NCI-H2227 (cell line): Measurements from ENCODE around the gene GABBR1.

ENCODE experiments used
- DNase-seq: peaks from one replicate; lab custom pipeline; 2025; ENCODE audit not compliant: unreplicated experiment; lab: John Stamatoyannopoulos, UW

The GABBR1 gene

DNA sequence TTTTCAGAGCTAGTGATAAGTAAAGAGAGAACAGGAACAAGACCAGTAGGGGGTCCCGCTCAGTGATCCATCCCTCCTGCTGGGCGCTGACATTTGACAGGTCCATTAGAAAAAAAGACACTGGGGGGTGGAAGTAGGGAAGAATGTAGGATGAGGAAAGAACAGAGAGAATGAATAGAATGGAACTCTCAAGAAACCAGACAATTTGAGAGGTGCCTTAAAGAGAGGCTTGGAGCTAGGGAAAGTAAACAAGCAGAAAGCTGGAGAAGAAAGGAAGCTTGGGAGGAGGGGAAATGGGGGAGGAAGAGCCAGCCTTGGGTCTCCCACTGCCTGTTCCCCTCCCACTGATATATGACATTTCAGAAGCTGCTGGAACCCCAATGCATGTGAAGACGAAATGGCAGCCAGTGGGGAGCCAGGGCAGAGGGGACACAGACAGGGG is 8.4 kb downstream of the GABBR1 start:
- no peak for DNase-seq

DNA sequence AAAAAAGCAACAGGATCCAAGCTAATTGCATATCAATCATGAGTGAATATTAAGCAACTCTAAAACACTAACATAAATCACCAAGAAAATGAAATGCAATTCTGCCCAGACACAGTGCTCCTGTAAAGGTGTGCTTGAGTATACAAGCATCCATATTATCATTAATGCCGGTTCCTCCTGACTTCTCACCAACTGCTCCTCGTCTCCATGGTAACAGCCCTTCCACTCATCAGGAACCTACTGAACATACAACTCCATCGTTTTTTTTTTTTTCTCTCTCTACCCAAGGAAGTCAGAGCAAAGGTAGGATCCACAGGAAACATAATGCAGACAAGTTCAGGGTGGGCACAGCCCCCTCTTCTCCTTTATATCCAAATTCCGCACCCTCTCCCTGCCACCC is 12.4 kb downstream of the GABBR1 start:
- peak; percentile 28 for DNase-seq

DNA sequence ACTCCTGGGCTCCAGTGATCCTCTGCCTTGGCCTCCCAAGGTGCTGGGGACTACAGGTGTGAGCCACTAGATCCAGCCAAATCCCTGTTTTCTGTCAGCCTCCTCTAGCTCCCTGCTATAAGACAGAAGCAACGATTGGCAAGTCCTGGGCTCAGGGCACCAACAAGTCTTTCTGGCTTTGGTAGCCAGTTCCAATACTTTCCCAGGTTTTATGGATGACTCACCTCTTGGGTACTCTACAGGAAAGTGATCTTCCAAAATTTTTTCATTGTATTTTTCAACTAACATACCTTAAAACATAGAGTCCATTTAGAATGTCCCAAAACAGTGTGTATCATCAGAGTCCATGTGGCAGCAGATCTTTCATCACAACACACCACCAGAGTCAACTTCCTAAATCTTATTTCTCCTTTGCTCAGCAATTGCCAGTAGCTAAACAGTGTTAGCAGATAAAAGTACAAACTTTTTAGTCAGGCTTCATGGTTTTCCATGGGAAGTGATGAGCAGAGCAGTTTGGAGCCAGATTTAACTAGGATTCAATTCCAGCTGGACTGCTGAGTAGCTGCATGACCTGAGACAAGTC is 13.3 kb downstream of the GABBR1 start:
- DNase-seq: no peak

DNA sequence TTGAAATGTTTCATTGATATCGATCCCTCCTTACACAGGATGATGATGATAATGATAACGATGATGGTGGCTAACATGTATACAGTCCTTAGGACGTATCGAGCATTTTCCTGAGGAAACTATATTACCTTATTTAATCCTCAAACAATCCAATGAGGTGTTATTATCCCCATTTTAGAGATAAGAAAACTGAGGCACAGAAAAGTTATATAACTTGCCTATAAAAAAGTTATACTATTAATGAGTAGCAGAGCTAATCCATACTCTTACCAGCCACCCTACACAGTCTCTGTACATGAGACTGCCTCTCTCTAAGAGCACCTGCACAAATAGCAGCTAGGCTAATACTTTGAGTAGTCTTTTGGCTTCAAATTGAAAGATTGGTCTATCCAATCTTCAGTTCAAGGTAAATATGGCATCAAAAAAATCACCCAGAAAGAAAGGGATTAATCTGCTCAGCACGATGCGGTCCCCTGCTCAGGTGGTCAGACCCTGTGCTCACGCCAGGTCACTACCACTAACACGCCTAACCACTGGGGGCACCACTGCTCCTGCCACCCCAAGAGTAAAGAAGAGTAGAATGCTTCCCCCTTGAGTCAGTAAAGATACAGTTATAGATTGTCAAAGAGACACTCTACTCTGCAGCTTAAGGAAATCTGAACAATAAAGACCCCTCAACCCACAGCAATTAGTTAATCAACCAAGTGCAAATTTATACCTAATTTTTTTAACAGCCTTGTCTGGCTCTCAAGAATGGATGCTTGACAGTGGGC is 15.0 kb downstream of the GABBR1 start:
- DNase-seq: no peak

DNA sequence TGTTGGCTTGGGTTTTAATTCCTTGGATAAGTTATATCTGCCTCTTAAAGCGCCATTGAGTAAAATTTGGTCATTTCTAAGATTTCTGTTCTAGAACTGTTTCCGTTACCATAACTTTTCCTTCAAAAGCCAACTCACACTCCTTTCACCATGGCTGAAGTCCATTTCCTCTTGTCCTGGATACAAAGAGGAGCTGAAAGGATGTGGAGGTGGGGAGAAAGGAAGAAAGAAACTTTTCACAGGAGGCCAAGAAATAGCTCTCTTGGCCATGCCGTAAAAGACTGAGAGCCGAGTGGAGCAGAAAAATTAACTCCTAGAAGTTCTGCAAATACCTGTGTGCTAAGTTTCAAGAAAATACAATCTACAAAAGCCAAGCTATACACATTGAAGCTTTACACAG is 21.6 kb downstream of the GABBR1 start:
- no peak for DNase-seq

DNA sequence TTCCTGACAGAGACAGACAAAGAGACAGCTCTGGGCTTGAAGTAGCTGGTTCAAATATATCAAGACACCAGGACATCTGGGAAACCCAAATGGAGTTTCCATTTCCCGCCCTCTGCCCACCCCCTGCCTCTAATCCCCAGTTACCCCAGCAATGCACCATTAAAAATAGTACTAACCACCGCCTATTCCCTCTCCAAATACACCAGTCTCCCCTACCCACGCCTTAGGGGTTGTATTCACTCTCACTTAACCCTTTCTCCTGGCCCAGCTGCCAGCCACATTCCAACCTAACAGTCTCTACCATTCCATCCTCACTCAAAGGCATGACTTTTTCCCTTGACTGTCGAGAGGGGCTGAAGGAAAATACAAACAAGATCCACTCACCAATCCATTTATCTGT is 22.4 kb downstream of the GABBR1 start:
- no peak for DNase-seq

DNA sequence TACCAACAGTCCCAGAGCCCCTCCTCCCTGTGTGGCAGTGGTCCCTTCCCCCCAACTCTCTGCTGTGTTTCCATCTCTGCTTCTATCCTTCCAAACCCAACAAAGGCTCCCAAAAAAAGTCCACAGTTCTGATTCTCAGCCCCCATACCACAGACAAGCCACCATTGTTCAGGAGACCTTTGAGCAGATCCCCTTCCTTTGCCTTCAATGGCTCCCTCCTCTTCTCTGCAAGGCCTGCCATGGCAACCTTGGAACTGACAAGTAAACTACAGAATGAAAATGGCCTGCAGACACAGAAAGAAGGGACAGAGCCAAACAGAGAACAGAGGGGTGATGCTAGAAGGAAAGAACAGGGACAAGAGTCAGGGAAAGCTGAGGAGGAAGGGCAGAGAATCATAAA is 24.9 kb downstream of the GABBR1 start:
- no peak for DNase-seq

DNA sequence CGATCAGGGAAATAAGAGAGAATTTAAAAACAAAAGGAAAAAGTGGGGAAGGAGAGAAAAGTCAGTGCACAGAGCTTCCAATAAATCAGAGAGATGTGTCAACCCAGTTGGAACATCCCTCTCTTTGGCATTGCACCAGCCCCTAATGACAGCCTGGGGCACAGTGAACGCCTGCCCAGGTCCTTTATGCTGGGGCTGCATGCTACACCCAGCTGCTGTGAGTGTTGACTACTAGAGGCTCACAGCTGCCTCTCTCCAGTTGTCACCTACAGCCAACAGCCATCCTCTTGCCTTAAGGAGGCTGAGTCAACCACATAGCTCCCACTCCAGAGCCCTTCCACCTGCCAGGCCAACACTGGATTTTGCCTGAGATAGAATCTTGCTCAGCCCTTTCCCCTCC is 29.1 kb downstream of the GABBR1 start:
- peak; percentile 35 for DNase-seq

DNA sequence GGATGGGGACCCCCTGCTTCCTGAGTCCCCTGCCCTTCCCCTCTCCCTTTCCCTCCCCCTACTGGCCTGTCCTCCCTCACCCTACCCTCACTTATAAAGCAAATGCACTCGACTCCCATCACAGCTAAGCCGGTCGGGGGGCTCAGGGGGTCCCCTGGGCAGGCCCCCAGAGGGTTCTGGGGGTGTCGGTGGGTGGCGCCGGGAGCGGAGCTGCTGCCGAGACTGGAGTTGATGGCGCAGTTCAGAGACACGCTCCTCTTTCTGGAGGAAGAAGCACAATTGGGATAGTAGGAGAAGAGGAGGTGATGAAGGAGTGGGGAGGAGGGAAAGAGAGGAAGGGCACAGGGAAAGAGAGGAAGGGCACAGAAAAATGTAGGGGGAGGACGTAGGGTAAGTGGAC is 29.5 kb downstream of the GABBR1 start:
- DNase-seq: no peak

DNA sequence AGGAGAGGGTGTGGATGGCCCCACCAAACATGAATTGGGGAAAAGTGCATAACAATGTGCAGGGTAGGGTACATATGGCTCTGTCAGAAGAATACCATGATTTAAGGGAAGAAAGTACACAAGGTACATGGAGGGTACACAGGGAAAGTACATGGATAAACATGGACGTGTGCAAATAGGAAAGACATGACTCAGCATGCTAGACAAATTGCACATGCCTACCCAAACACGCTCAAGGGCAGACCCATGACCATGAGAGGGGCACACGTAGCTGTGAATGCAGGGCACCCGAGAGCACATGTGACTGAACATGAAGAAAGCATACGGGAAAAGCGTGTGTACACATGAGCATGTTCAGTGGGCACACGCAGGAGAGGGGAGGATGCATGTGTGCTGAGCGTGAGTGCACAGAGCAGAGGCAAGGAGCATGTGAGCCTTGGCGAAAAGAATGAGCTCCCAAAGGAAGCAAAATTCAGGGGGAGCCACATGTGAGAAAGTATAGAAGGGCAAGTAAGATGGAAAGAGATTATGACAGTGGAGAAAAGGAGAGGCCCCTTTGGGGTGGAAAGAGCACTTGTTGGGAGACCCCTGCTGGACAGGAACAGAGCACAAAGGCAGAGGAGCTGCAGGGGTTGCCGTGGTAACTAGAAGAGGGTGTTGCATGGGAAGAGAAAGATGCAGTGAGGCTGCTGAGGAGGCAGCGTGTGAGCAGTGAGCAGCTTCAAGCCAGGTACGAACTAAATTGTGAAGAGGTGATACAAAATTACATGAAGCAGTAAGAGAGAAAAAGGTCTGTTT is 30.2 kb downstream of the GABBR1 start:
- DNase-seq: peak; percentile 78

DNA sequence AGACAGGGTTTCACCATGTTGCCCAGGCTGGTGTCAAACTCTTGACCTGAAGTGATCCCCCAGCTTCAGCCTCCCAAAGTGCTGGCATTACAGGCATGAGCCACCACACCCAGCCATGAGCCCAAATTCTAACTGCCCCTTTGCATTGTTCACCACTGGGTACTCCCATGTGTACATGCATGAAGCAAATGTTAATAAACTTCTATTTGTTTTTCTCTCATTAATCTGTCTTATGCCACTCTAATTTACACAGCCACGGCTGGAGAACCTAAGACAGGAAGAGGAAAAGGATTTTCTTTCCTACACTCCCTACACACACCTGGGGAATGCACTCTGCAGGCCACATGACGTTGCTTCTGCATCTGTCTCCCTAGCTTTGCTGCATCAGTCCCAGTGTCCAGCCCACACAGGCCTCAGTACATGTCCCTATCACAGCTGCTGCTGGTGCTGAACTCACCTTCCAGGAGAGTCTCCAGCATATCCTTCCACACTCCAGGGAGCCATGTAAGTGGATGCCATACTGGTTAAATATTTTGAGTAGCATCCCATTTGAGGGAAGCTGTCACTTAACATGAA is 34.7 kb downstream of the GABBR1 start:
- no peak for DNase-seq

DNA sequence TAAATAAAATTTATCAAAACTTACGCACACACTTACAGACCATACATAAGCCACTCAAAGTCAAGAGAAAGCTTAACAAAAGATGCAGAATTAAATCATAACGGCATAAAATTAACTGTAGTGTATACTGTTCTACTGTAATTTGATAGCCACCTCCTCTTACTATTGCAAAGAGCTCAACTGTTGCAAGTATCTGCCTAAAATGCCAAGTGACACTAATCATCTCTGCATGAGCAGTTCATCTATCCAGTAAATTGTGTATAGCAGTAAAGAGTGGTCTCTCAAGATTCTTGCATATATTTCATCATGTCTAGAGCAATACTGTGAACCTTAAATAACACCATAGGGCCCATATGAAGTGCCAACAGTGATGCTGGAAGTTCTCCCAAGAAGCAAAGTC is 35.8 kb downstream of the GABBR1 start:
- no peak for DNase-seq

DNA sequence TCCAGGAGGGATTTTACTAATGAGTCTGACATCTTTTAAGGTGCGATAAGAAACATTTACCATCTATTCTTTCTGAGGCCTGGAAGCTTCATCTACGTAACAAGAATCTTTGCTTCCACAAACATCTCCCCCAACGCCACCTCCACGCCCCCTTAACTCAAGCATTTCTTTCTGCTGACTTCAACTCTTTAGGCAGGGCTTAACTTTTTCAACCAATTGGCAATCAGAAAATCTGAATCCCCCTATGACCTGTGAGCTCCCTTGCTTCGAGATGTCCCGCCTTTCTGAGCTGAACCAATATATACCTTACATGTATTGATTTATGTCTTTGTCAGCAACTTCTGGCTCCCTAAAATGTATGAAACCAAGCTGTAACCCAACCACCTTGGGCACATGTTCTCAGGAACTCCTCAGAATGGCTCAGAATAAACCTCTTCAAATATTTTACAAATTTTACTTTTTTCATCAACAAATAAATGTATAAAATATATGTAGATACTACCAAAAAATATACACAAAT is 36.5 kb downstream of the GABBR1 start:
- no peak for DNase-seq

DNA sequence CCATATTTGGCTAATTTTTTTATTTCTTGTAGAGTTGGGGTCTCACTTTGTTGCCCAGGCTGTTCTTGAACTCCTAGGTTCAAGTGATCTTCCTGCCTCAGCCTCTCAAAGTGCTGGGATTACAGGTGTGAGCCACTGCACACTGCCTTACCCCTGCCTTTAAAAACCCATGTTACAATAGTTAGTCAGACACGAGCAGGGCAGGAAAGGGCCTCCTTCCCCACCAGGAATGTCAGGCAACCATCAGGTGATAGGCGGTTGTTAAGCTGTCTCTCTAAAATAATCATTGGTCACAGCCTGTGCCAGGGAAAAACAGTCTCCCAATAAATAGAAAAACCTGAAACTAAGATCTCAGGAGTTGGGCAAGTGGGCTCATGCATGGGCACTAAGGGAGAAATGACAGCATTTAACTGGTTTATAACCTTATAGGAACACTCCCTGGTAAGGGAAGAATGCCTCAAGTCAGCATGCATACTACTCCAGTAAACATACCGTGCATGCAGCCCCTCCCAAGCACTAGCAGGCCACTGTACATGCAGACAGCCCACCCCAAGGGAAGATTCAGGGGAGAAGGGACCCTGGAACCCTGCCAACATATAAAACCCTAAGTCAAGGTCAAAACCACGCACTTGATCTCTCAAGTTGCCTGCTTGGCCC is 39.7 kb downstream of the GABBR1 start:
- no peak for DNase-seq

DNA sequence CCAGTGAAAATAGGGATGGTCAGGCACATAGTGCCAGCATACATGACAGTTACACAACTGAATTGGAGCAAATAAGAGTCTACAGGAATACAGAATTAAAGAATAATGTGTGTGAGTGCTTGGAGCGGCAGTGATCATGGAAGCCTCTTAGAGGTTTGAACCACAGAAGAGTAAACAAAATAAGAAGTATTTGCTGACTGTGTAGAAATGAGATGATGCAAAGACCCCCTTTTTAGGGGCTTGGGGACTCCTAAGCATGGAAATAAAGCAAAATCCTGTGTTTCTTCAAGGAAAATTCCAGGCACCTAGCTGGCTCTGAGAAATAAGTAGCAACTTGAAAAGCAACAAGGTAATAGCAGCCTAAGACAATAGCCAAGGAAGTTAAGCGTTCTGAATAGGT is 41.3 kb downstream of the GABBR1 start:
- DNase-seq: no peak

DNA sequence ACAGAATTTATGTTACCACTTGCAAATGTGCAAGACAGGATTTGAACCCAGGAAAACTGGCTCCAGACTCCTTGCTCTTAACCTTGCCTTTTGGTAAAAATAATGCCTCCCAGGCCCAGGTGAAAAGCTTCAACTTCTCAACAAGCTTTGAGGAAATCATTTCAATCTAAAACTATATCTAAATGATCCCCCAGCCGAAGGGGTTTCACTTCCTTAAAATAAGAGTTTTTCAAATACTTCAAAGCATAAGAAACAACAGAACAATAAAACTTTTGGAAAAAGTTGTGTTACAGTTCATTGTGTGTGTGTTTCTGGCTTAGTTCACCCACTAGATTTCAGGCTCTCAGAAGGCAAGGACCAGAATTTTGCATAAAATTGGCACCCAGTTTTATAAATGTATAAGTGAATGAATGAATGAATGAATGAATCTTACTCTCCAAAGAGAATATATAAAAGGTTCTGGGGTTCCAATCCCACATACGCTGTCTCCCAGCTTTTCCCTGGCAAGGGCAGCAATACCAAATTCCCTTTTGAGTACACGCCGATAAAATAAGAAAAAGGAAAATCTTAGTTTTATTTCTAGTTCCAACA is 42.7 kb downstream of the GABBR1 start:
- no peak for DNase-seq

DNA sequence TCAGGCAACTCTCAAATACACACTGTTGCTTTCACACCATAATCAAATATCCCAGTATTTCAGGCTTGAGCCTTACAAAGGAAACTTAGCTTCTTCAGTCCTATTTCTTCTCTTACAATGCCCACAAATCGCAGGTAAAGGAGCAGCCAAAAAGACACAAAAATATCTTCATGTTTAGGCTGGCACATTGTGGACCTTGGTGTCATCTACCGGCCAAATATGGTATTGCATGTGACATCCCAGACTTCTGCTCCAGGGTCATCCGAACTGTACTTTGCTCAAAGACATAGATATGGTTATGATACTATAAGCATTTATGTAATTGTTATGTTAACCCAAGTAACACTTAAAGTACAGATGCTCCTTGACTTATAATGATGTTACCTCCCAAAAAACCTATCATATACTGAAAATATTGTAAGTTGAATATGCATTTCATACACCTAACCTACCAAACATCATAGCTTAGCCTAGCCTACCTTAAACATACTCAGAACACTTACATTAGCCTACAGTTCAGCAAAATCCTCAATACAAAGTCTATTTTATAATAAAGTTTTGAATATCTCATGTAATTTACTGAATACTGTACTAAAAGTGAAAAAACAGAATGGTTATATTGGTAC is 43.4 kb downstream of the GABBR1 start:
- DNase-seq: peak; percentile 75

DNA sequence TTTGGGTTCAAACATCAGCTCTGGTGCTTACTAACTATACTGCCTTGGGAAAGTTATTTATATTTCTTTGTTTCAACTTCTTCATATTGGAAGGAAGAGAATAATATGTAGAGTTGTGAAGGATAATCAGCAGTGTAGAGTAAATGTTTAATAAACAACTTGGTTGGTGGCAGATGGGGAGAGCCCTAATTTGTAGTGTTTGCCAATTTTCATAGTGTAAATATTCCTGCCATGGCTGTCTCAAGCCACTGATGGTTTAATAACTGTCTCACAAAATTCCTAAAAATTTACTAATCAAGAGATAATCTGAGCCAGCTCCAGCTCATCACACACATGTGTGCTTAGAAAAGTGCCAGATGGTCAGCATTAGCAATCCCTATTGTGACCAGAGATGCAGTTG is 48.2 kb downstream of the GABBR1 start, which contains the start of gene OR2H2:
OR2H2 (plus strand) TSS at position 301 of the 400 bp plus-strand sequence. CDS start 2,824 bp downstream, outside the sequence.
- no peak for DNase-seq

DNA sequence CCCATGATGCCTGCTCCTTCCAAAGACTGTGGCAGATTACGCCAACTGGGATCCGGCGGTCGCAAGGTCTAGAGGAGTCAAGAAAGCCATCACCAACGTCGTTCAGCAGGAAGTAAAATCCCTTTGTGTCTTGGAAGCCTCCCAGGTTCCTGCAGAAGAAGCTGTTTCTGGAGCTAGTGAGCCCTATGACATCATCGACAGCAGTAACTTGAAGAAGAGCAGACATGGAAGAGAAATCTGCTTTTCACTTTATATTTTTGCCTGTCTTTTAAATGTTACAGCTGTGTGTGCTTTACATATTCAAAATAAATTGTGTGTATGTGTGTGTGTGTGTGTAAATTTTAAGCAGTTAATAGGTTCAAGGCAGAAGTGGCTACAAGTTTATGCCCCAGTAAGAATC is 55.4 kb downstream of the GABBR1 start:
- no peak for DNase-seq

DNA sequence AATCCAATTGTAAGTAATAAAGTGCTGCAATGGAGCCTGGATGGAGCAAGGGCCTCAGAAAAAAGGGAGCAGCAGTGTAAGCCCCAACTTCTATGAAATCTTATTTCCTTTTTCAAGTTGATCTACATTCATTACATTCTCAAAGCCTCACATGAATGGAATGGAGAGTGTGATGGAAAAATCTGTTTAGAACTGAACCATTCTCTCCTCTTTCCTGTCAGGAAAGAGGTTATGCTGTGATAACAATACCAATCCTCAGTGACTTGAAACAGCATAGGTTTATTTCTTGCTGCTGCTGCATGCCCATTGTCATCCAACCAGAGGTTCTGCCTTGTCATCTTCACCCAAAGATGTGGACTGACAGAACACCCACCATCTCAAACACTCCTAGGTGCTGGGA is 56.9 kb downstream of the GABBR1 start:
- DNase-seq: no peak
